ENCODE results near the gene RARS2. TPM values are rescaled to one million over a fixed set of nuclear protein-coding genes. Genes with fewer than 3 reads are reported as not detected.

The RARS2 gene
- total RNA-seq, 2 experiments from 2014 or later: 17.4 to 20.4 TPM

- no peak overlapping the region for H3K4me3 Mint-ChIP-seq
- intact Hi-C loops (cut with micrococcal nuclease): no loop called here
- ChIA-PET CTCF (interaction anchor here (0.9 to 1.2 kb wide), 2 partner anchors 9 to 14 kb away, joined by 3 read pairs; no protein-coding TSS in a partner anchor), POLR2A (no interaction called here)
- H3K36me3 Mint-ChIP-seq (ENCODE audit: low read depth): peaks cover 27% of the 10 kb centered on the region
- no peak for TF ChIP-seq CTCF (IDR thresholded peaks at IDR 0.05)
- H3K27ac Mint-ChIP-seq: no peak overlapping the region
- peaks cover 45% of the 10 kb centered on the region for H3K4me1 Mint-ChIP-seq (ENCODE audit: low read depth)
- DNase-seq: no peak
- peaks cover 2% of the 10 kb centered on the region for H3K9me3 Mint-ChIP-seq
- H3K27me3 Mint-ChIP-seq: no peaks in the 10 kb centered on the region
- ATAC-seq: no peak
These were observed 16.9 kb downstream of the RARS2 start for GRCh38 chr6:87572883-87573282.

- Mint-ChIP-seq H3K4me3 (no peak overlapping the region), H3K27ac (no peak overlapping the region), H3K4me1 (ENCODE audit: low read depth) (peaks cover 42% of the 10 kb centered on the region), H3K27me3 (no peaks in the 10 kb centered on the region), H3K36me3 (ENCODE audit: low read depth) (peaks cover 22% of the 10 kb centered on the region), H3K9me3 (peaks cover 2% of the 10 kb centered on the region)
- DNase-seq: no peak
- ChIA-PET CTCF (interaction anchor here (0.7 to 1.2 kb wide), 2 partner anchors 10 to 76 kb away, joined by 3 read pairs; no protein-coding TSS in a partner anchor), POLR2A (interaction anchor here (0.6 kb wide), 1 partner anchor 15 kb away, joined by 3 read pairs; no protein-coding TSS in a partner anchor)
- intact Hi-C loops (cut with micrococcal nuclease): no loop called here
- no peak for ATAC-seq
- TF ChIP-seq CTCF (IDR thresholded peaks at IDR 0.05): no peak
These were observed 17.8 kb downstream of the RARS2 start for GRCh38 chr6:87572021-87572420.

GRCh38 chr6:87561017-87561416 is 28.8 kb downstream of the RARS2 start:
- DNase-seq (no peak), ATAC-seq (no peak)
- TF ChIP-seq CTCF (IDR thresholded peaks at IDR 0.05): no peak
- Mint-ChIP-seq H3K27me3 (no peaks in the 10 kb centered on the region), H3K4me1 (ENCODE audit: low read depth) (no peaks in the 10 kb centered on the region), H3K4me3 (no peak overlapping the region), H3K36me3 (ENCODE audit: low read depth) (peaks cover 20% of the 10 kb centered on the region), H3K9me3 (no peaks in the 10 kb centered on the region), H3K27ac (no peak overlapping the region)
- intact Hi-C loops (cut with micrococcal nuclease): no loop called here
- ChIA-PET CTCF (interaction anchor here (1.7 kb wide), 1 partner anchor 162 kb away, joined by 3 read pairs; no protein-coding TSS in a partner anchor), POLR2A (no interaction called here)

GRCh38 chr6:87558446-87558845 is 31.3 kb downstream of the RARS2 start:
- Mint-ChIP-seq H3K4me3 (no peak overlapping the region), H3K27ac (no peak overlapping the region), H3K36me3 (ENCODE audit: low read depth) (peaks cover 28% of the 10 kb centered on the region), H3K9me3 (no peaks in the 10 kb centered on the region), H3K4me1 (ENCODE audit: low read depth) (no peaks in the 10 kb centered on the region), H3K27me3 (no peaks in the 10 kb centered on the region)
- ChIA-PET POLR2A (no interaction called here), CTCF (interaction anchor here (0.7 kb wide), 1 partner anchor 27 kb away, joined by 3 read pairs; no protein-coding TSS in a partner anchor)
- intact Hi-C loops (cut with micrococcal nuclease): no loop called here
- DNase-seq (no peak), ATAC-seq (no peak)
- TF ChIP-seq CTCF (IDR thresholded peaks at IDR 0.05): no peak

- ATAC-seq (no peak), DNase-seq (no peak)
- Mint-ChIP-seq H3K9me3 (no peaks in the 10 kb centered on the region), H3K4me3 (no peak overlapping the region), H3K4me1 (ENCODE audit: low read depth) (peaks cover 3% of the 10 kb centered on the region), H3K27me3 (no peaks in the 10 kb centered on the region), H3K27ac (no peak overlapping the region), H3K36me3 (ENCODE audit: low read depth) (peaks cover 23% of the 10 kb centered on the region)
- no peak for TF ChIP-seq CTCF (IDR thresholded peaks at IDR 0.05)
- ChIA-PET CTCF (no interaction called here), POLR2A (no interaction called here)
- intact Hi-C loops (cut with micrococcal nuclease): no loop called here
These were observed 34.3 kb downstream of the RARS2 start for GRCh38 chr6:87555506-87555905.
